Uterus (tissue), 2 donors: ENCODE data around the gene EOLA2.

Experiments
- POLR2A ChIP-seq, 2 donors: fragments of 450-650 bp; IDR thresholded peaks; one replicate each; pipeline ENCODE4 v1.6.1; 2016; ENCODE audit warnings: antibody characterized with exemption in 2 of 2, mild to moderate bottlenecking in 1 of 2, moderate library complexity in 1 of 2
- TF ChIP-seq, protein P1 (sequence below), 4 experiments: fragments of 200-600 bp in 2 of 4; fragments of 450-650 bp in 2 of 4; sonication (generic) in 2 of 4; IDR thresholded peaks; one replicate each; pipeline ENCODE4 v1.5.1; 2016 to 2019; ENCODE audit warnings: antibody characterized with exemption in 4 of 4, mild to moderate bottlenecking in 2 of 4, moderate library complexity in 1 of 4

GRCh38 chrX:149948016-149948415 lies 9.7 kb upstream of the EOLA2 start:
- TF ChIP-seq, protein P1, sequence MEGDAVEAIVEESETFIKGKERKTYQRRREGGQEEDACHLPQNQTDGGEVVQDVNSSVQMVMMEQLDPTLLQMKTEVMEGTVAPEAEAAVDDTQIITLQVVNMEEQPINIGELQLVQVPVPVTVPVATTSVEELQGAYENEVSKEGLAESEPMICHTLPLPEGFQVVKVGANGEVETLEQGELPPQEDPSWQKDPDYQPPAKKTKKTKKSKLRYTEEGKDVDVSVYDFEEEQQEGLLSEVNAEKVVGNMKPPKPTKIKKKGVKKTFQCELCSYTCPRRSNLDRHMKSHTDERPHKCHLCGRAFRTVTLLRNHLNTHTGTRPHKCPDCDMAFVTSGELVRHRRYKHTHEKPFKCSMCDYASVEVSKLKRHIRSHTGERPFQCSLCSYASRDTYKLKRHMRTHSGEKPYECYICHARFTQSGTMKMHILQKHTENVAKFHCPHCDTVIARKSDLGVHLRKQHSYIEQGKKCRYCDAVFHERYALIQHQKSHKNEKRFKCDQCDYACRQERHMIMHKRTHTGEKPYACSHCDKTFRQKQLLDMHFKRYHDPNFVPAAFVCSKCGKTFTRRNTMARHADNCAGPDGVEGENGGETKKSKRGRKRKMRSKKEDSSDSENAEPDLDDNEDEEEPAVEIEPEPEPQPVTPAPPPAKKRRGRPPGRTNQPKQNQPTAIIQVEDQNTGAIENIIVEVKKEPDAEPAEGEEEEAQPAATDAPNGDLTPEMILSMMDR (IDR thresholded peaks at IDR 0.05): no peak
- no peak for TF ChIP-seq POLR2A (IDR thresholded peaks at IDR 0.05)
